Stimulated activated CD8-positive, alpha-beta memory T cell treated with anti-CD3 and anti-CD28 coated beads, Interleukin-7, amount 100 ng/mL, for 1 hour (primary cell): ENCODE measurements around the gene MPDZ.

Experiments used
- DNase-seq, 2 donors: peaks; one replicate each; pipeline ENCODE4 v3.0.0-alpha.2; 2020; ENCODE audit warnings: low read depth in 2 of 2

Gene MPDZ

GRCh38 chr9:13179257-13179656, 100.2 kb downstream of the MPDZ start:
- no peak for DNase-seq

- DNase-seq: no peak
Observed at GRCh38 chr9:13175732-13176131, 103.8 kb downstream of the MPDZ start.

- DNase-seq: no peak
Observed at GRCh38 chr9:13174906-13175639, 104.4 kb downstream of the MPDZ start.

GRCh38 chr9:13173553-13173952, 105.9 kb downstream of the MPDZ start:
- DNase-seq: no peak

- DNase-seq: no peak
Observed at GRCh38 chr9:13171261-13171660, 108.2 kb downstream of the MPDZ start.

- no peak for DNase-seq
Observed at GRCh38 chr9:13166996-13167395, 112.5 kb downstream of the MPDZ start.

- DNase-seq: no peak
Observed at GRCh38 chr9:13165956-13166355, 113.5 kb downstream of the MPDZ start.

- DNase-seq: no peak
Observed at GRCh38 chr9:13165236-13165945, 114.1 kb downstream of the MPDZ start.

GRCh38 chr9:13163946-13164345, 115.5 kb downstream of the MPDZ start:
- no peak for DNase-seq

- no peak for DNase-seq
Observed at GRCh38 chr9:13163287-13163686, 116.2 kb downstream of the MPDZ start.

- no peak for DNase-seq
Observed at GRCh38 chr9:13160051-13160450, 119.4 kb downstream of the MPDZ start.

GRCh38 chr9:13158986-13159385, 120.5 kb downstream of the MPDZ start:
- DNase-seq: no peak

- DNase-seq: no peak
Observed at GRCh38 chr9:13151489-13151888, 128.0 kb downstream of the MPDZ start.

GRCh38 chr9:13149454-13149853, 130.0 kb downstream of the MPDZ start:
- no peak for DNase-seq

- no peak for DNase-seq
Observed at GRCh38 chr9:13146840-13147239, 132.7 kb downstream of the MPDZ start.

GRCh38 chr9:13145340-13145739, 134.2 kb downstream of the MPDZ start:
- no peak for DNase-seq

GRCh38 chr9:13144166-13144775, 135.2 kb downstream of the MPDZ start:
- DNase-seq: no peak

- DNase-seq: no peak
Observed at GRCh38 chr9:13143281-13143680, 136.2 kb downstream of the MPDZ start.

- DNase-seq: no peak
Observed at GRCh38 chr9:13142776-13143175, 136.7 kb downstream of the MPDZ start.

- DNase-seq: no peak
Observed at GRCh38 chr9:13141629-13142028, 137.9 kb downstream of the MPDZ start.

- DNase-seq: no peak
Observed at GRCh38 chr9:13140843-13141592, 138.5 kb downstream of the MPDZ start.

- no peak for DNase-seq
Observed at GRCh38 chr9:13139641-13140171, 139.8 kb downstream of the MPDZ start.
